Measurements from ENCODE around the gene TMSB10. TPM values are rescaled to one million over a fixed set of nuclear protein-coding genes. Genes with fewer than 3 reads are reported as not detected.

Gene TMSB10
- total RNA-seq, 2 donors from 2014 or later, result 1,249 to 2,802 TPM

GRCh38 chr2:84889332-84889731, 16.1 kb upstream of the TMSB10 start:
- Mint-ChIP-seq H3K36me3 (no peaks in the 10 kb centered on the region), H3K27ac (peak overlapping the region; percentile 92 to 94), H3K9me3 (no peaks in the 10 kb centered on the region)
- DNase-seq (ENCODE audit: low spot score in 2 of 2) (no peak), ATAC-seq (peak; percentile 13 to 39)

DNA sequence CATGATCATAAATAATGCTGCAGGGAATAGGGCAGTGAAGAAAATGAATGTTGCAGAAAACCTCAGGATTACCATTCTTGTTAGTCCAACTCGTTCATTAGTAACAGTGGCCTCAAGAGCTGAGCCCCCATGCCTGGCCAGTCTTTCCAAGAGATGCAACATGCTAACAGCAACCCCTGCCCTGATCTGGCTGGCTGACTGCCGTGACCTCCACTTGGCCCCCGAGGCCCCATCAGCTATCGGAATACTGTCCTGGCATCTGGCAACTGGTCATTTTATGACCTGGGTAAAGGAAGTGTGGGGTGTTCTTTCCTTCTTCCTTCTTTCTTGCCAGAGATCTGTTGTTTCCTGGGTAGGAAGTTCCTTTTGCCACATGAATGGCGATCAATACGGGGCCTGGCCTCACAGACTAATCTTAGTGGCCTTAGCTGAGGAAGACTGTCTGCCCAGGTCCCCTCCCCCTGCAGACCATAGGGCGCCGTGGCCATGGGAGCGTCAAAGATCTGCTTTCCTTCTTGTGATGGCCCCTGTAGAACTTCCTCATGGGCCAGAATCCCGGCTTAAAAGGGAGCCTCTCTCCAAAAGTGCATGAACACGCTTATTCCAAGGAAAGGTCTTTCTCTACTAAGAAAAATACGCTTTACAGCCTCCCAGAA, 14.0 kb upstream of the TMSB10 start:
- peaks cover 0 to 6% of the 10 kb centered on the region in 2 donors for H3K36me3 Mint-ChIP-seq
- H3K9me3 Mint-ChIP-seq, result peaks cover 0 to 4% of the 10 kb centered on the region in 2 donors
- no peak for DNase-seq (ENCODE audit: low spot score in 2 of 2)
- no peak for ATAC-seq
- H3K27ac Mint-ChIP-seq, result no peak overlapping the region

DNA sequence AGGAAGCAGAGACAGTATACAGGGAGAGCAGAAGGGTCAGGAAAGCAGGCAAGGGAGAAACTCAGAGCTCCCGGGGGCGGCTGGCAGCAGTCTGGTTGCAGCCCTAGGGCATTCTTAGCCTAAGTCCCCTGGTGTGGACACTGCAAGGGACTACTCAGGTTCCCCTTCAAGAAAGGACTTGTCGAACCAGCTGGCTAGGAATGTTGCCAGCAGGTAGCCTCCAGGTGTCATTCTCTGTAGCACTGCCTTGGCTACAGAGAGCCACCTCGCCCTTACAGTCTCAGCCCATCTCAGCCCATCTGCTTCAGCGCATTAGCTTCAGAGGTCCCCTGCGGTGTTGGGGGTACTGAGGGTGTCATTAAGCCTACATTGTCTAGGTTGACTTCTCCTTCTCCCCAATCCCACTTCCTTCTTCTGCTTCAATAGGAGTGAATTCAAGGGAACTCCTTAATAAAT, 11.3 kb upstream of the TMSB10 start:
- ATAC-seq (peak in 1 of 2 donors; percentile 33), DNase-seq (ENCODE audit: low spot score in 2 of 2) (no peak)
- Mint-ChIP-seq H3K9me3 (peaks cover 0 to 4% of the 10 kb centered on the region in 2 donors), H3K27ac (peak overlapping the region in 1 of 2 donors; percentile 80), H3K36me3 (peaks cover 0 to 16% of the 10 kb centered on the region in 2 donors)

DNA sequence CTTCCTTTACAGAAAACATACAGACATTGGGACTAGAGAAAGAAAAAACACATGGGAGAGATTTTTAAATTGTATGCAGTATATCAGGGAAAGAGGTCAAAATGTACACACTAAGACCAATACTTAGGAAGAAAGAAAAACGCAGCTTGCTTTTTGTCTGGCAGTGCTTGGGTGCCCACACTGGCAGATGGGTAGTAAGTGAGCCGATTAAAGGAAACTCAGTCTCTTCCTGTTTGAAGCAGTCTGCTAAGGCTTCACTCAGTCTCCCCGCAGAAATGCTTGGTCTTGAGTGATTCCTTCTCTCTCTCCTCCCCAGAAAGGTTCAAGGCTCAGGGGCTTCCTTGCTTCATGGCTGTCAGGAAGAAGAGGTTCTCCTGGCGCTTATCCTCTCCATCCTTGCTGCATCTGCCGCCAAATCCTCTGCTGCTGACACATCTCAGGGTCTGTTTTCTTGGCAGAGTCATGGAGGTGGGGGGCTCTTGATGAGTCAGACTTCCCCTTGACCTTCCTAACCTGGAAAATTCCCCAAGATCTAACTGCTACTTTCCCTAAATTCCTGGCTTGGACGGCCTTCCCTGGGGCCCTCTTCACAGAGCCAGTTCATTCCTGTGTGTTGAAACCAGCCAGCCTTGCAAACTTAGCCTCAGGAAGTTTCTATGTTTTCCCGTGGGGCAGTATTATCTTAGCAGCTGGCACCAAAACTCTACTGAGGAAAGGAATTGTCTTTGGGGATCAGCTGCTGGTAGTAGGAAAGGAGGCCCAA, 10.5 kb upstream of the TMSB10 start:
- ATAC-seq (peak; percentile 16 to 32), DNase-seq (ENCODE audit: low spot score in 2 of 2) (no peak)
- Mint-ChIP-seq H3K9me3 (peaks cover 0 to 4% of the 10 kb centered on the region in 2 donors), H3K36me3 (peaks cover 0 to 16% of the 10 kb centered on the region in 2 donors), H3K27ac (peak overlapping the region; percentile 52 to 80)

- H3K36me3 Mint-ChIP-seq, result peaks cover 4 to 18% of the 10 kb centered on the region in 2 donors
- H3K9me3 Mint-ChIP-seq, result peaks cover 0 to 4% of the 10 kb centered on the region in 2 donors
- ATAC-seq, result no peak
- no peak for DNase-seq (ENCODE audit: low spot score in 2 of 2)
- peak overlapping the region in 1 of 2 donors; percentile 1 for H3K27ac Mint-ChIP-seq
Measured at GRCh38 chr2:84896567-84896966, 8.9 kb upstream of the TMSB10 start.

- Mint-ChIP-seq H3K9me3 (peaks cover 0 to 8% of the 10 kb centered on the region in 2 donors), H3K27ac (peak overlapping the region; percentile 83 to 86), H3K36me3 (peaks cover 4 to 22% of the 10 kb centered on the region in 2 donors)
- ATAC-seq, result peak; percentile 32 to 60
- no peak for DNase-seq (ENCODE audit: low spot score in 2 of 2)
Measured at GRCh38 chr2:84897773-84898172, 7.7 kb upstream of the TMSB10 start.

DNA sequence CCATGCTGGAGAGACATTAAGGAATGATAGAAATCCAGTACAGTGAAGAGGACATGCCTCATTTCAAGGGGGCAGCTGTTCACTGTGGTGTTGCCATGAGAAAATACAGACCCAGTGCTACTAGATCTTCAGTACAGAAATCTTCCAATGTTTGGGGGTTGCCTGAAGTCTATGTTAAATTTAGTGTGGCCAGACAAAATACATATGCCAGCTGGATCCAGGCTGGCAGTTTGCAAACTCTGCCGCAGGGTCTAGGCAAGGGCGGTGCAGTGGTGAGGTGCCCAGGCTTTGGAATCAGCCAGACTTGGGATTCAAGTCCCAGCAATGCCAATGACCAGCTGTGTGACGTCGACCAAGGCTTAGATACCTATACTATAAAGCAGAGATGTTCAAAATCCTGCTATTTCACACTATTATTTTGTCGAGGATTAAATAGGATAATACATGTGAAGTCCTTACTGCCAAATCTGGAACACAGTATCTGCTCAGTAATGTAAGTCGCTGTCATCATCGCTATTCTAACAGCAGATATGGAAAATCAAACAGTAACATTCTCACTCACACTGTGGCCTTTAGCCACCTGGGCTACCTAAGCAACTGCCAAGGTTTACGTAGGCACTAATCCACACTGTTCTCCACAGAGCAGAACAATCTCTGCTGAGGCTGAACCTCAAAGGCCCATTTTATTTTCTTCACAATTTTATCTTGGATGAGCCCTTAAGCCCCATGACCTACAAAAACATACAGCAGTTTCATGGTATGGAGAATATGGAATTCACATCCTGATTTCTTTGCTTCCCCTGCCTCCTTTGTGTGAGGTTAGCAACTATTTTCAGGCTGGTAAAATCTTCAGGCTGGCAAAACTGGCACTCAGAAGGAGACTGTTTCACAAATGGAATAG, 5.9 kb upstream of the TMSB10 start:
- H3K36me3 Mint-ChIP-seq, result peaks cover 4 to 22% of the 10 kb centered on the region in 2 donors
- no peak for DNase-seq (ENCODE audit: low spot score in 2 of 2)
- no peak for ATAC-seq
- H3K27ac Mint-ChIP-seq, result no peak overlapping the region
- peaks cover 0 to 8% of the 10 kb centered on the region in 2 donors for H3K9me3 Mint-ChIP-seq

GRCh38 chr2:84900971-84901370, 4.5 kb upstream of the TMSB10 start:
- no peak for ATAC-seq
- peak overlapping the region in 1 of 2 donors; percentile 13 for H3K27ac Mint-ChIP-seq

GRCh38 chr2:84901593-84902120, 3.8 kb upstream of the TMSB10 start:
- DNase-seq (ENCODE audit: low spot score in 2 of 2) (peak in 1 of 2 donors; percentile 48), ATAC-seq (peak in 1 of 2 donors; percentile 45)
- Mint-ChIP-seq H3K36me3 (peaks cover 12 to 23% of the 10 kb centered on the region in 2 donors), H3K9me3 (peaks cover 0 to 4% of the 10 kb centered on the region in 2 donors), H3K27ac (peak overlapping the region in 1 of 2 donors; percentile 13)

More at GRCh38 chr2:84900971-84901370, 4.5 kb upstream of the TMSB10 start:
- Mint-ChIP-seq H3K36me3 (peaks cover 5 to 19% of the 10 kb centered on the region in 2 donors), H3K9me3 (peaks cover 0 to 4% of the 10 kb centered on the region in 2 donors)
- DNase-seq (ENCODE audit: low spot score in 2 of 2), result no peak

GRCh38 chr2:84902526-84902925, 2.9 kb upstream of the TMSB10 start:
- DNase-seq (ENCODE audit: low spot score in 2 of 2) (no peak), ATAC-seq (no peak)
- Mint-ChIP-seq H3K9me3 (peaks cover 0 to 4% of the 10 kb centered on the region in 2 donors), H3K36me3 (peaks cover 20 to 28% of the 10 kb centered on the region in 2 donors), H3K27ac (no peak overlapping the region)

- DNase-seq (ENCODE audit: low spot score in 2 of 2) (no peak), ATAC-seq (no peak)
- H3K27ac Mint-ChIP-seq, result peak overlapping the region; percentile 36 to 96
- H3K9me3 Mint-ChIP-seq, result peaks cover 3 to 4% of the 10 kb centered on the region in 2 donors
- peaks cover 31 to 38% of the 10 kb centered on the region in 2 donors for H3K36me3 Mint-ChIP-seq
Measured at GRCh38 chr2:84904151-84904550, 1.3 kb upstream of the TMSB10 start.

GRCh38 chr2:84904717-84905174, 710 bp upstream of the TMSB10 start:
- ATAC-seq, result peak in 1 of 2 donors; percentile 3
- Mint-ChIP-seq H3K36me3 (peaks cover 31 to 44% of the 10 kb centered on the region in 2 donors), H3K27ac (peak overlapping the region; percentile 74 to 96), H3K9me3 (peaks cover 9 to 10% of the 10 kb centered on the region in 2 donors)
- peak in 1 of 2 donors; percentile 41 for DNase-seq (ENCODE audit: low spot score in 2 of 2)

DNA sequence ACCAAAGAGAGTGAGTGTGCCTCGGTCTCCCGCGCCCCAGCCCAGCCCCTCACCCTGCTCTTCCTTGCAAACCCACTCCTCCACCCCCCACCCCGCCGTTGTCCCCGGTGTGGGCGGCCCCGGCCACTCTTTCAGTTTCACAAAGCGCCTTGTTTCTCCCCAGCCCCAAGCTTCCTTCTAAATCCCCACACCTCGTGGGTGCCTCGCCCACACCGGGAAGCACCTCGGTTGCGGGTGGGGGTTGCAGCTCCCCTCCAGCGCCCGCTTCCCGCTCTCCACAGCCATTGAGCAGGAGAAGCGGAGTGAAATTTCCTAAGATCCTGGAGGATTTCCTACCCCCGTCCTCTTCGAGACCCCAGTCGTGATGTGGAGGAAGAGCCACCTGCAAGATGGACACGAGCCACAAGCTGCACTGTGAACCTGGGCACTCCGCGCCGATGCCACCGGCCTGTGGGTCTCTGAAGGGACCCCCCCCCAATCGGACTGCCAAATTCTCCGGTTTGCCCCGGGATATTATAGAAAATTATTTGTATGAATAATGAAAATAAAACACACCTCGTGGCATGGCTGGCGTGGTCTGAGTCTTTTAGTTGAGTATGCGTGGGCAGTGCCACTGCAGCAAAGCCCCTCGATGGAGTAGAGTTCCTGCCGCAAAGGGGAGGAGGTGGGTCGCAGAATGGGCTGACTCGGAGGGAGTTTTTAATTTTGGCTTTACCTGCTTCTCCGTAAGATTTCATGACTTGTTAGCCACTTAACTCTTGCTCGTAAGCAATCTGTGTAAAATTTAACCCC, 848 bp downstream of the TMSB10 start:
- Mint-ChIP-seq H3K36me3 (peaks cover 26 to 50% of the 10 kb centered on the region in 2 donors), H3K9me3 (peaks cover 13 to 15% of the 10 kb centered on the region in 2 donors), H3K27ac (peak overlapping the region; percentile 96 to 99)
- peak; percentile 13 to 23 for ATAC-seq
- peak; percentile 44 to 79 for DNase-seq (ENCODE audit: low spot score in 2 of 2)

DNA sequence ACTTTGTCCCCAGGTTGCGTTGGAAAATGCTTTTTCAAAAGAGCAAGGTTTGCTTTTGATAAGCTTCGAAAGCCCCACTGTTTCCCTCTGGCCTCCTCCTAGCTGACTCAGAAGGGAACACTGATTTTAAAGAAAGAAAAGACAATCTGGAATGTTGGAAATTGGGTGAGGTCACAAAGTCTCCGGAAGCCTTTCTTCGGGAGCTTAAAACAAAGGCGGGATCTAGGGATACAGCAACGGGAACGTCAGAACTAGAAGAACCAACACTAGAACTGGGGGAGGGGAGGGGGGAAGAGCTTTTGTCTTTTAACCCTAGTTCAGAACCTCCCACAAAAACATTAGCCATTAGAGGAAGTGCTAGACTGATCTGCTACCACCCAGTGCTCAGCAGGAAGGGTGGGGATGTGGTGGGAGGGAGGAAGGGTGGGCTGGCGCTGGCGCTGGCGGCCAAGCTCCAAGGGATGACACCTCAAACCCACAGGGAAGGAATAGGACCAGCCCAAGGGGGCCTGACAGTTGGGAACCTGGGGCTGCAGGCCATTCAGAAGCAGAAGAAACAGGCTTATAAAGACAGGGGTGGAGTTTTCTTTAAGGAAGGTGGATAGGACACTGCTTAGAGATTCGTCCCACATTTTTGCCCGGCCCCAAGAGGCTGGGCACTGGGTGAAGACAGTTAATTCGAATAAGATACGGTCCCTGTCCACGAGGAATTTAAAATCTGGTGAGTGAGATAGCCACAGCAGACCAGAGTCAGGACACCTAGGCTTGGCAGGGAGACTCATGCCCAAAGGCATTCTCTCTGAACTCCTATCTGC, 1.7 kb downstream of the TMSB10 start:
- ATAC-seq (peak; percentile 10 to 13), DNase-seq (ENCODE audit: low spot score in 2 of 2) (no peak)
- Mint-ChIP-seq H3K9me3 (peaks cover 13 to 15% of the 10 kb centered on the region in 2 donors), H3K27ac (peak overlapping the region; percentile 96 to 99), H3K36me3 (peaks cover 26 to 44% of the 10 kb centered on the region in 2 donors)

Measured in activated naive CD4-positive, alpha-beta T cell treated with anti-CD3 and anti-CD28 coated beads, Interleukin-2, amount 50 U/mL, for 72 hours (primary cell).